ENCODE data around the gene HNRNPLL. TPM values are rescaled to one million over a fixed set of nuclear protein-coding genes. Genes with fewer than 3 reads are reported as not detected.

The HNRNPLL gene
- total RNA-seq, 1 donor from 2014 or later: 39.2 TPM

DNA sequence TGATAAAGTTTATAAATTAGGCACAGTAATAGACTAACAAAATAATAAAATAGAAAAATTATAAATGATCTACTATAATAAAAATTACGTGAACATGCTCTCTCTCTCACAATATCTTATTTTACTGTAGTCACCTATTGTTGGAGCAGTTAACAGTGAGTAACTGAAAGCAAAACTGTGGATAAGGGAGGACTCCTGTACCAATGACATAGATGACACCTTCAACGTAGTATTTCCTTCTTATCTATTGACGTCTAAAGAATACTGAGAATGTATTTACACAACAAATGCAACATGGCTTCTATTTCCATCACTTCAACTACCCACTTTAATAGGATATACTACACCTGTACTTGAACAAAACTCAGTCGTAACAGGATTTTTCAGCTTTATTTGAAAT, 31.5 kb downstream of the HNRNPLL start:
- no peak for DNase-seq (ENCODE audit: low read depth)
- H3K4me3 ChIP-seq (ENCODE audit: low read depth, low read length): no peak overlapping the region
- peaks cover 1% of the 10 kb centered on the region for H3K36me3 ChIP-seq (ENCODE audit: control insufficient read depth, insufficient read depth, low read length)
- no peaks in the 10 kb centered on the region for H3K27me3 ChIP-seq (ENCODE audit: control insufficient read depth, insufficient read depth, low read length)
- TF ChIP-seq, protein P1, sequence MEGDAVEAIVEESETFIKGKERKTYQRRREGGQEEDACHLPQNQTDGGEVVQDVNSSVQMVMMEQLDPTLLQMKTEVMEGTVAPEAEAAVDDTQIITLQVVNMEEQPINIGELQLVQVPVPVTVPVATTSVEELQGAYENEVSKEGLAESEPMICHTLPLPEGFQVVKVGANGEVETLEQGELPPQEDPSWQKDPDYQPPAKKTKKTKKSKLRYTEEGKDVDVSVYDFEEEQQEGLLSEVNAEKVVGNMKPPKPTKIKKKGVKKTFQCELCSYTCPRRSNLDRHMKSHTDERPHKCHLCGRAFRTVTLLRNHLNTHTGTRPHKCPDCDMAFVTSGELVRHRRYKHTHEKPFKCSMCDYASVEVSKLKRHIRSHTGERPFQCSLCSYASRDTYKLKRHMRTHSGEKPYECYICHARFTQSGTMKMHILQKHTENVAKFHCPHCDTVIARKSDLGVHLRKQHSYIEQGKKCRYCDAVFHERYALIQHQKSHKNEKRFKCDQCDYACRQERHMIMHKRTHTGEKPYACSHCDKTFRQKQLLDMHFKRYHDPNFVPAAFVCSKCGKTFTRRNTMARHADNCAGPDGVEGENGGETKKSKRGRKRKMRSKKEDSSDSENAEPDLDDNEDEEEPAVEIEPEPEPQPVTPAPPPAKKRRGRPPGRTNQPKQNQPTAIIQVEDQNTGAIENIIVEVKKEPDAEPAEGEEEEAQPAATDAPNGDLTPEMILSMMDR (IDR thresholded peaks at IDR 0.05; ENCODE audit: insufficient read depth, low read length, poor library complexity, severe bottlenecking): no peak

DNA sequence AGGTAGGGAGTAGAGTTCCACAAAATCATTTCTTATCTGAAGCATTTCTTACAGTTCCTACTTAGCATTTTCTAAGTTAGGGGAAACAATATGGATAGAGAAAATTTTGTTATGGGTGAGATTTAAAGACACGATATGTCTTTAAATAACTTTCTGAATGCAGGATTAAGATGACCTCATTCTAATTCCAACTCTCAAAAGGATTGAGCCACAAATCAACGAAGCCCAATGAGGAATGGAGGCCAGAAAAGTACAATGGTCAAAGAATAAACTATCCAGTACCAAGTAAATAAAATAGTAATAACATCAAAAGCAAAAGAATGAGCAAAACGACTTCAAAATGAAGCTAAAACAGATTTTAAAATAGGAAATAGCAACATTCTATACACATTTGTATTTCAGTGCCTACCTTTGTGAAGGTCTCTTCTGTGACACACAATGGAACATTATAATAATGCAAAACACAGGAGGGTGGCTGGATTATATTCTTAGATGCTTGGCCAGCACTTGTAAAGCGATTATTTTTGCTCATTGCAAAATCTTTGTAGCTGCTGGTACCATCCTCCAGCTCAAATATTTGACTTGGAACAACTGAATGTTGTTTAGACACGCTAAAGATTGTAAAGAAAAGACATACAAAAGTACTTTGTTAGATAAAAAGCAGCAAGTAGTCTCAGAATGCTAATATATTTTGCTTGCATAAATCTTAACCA, 33.8 kb downstream of the HNRNPLL start:
- no peak for DNase-seq (ENCODE audit: low read depth)
- H3K27me3 ChIP-seq (ENCODE audit: control insufficient read depth, insufficient read depth, low read length): no peaks in the 10 kb centered on the region
- TF ChIP-seq, protein P1 (IDR thresholded peaks at IDR 0.05; ENCODE audit: insufficient read depth, low read length, poor library complexity, severe bottlenecking): no peak
- H3K36me3 ChIP-seq (ENCODE audit: control insufficient read depth, insufficient read depth, low read length): peaks cover 1% of the 10 kb centered on the region
- no peak overlapping the region for H3K4me3 ChIP-seq (ENCODE audit: low read depth, low read length)

GRCh38 chr2:38565333-38565732, 37.4 kb downstream of the HNRNPLL start:
- Histone ChIP-seq H3K27me3 (ENCODE audit: control insufficient read depth, insufficient read depth, low read length) (no peaks in the 10 kb centered on the region), H3K4me3 (ENCODE audit: low read depth, low read length) (no peak overlapping the region), H3K36me3 (ENCODE audit: control insufficient read depth, insufficient read depth, low read length) (peaks cover 1% of the 10 kb centered on the region)
- TF ChIP-seq, protein P1 (IDR thresholded peaks at IDR 0.05; ENCODE audit: insufficient read depth, low read length, poor library complexity, severe bottlenecking): no peak
- DNase-seq (ENCODE audit: low read depth): no peak

- no peaks in the 10 kb centered on the region for H3K27me3 ChIP-seq (ENCODE audit: control insufficient read depth, insufficient read depth, low read length)
- H3K36me3 ChIP-seq (ENCODE audit: control insufficient read depth, insufficient read depth, low read length): peaks cover 2% of the 10 kb centered on the region
- no peak overlapping the region for H3K4me3 ChIP-seq (ENCODE audit: low read depth, low read length)
- TF ChIP-seq, protein P1 (IDR thresholded peaks at IDR 0.05; ENCODE audit: insufficient read depth, low read length, poor library complexity, severe bottlenecking): no peak
- DNase-seq (ENCODE audit: low read depth): no peak
These were observed 41.0 kb downstream of the HNRNPLL start for GRCh38 chr2:38561691-38562090.

GRCh38 chr2:38560092-38560491, 42.6 kb downstream of the HNRNPLL start:
- DNase-seq (ENCODE audit: low read depth): no peak
- Histone ChIP-seq H3K36me3 (ENCODE audit: control insufficient read depth, insufficient read depth, low read length) (peaks cover 2% of the 10 kb centered on the region), H3K27me3 (ENCODE audit: control insufficient read depth, insufficient read depth, low read length) (no peaks in the 10 kb centered on the region), H3K4me3 (ENCODE audit: low read depth, low read length) (no peak overlapping the region)
- TF ChIP-seq, protein P1 (IDR thresholded peaks at IDR 0.05; ENCODE audit: insufficient read depth, low read length, poor library complexity, severe bottlenecking): no peak

- no peak for DNase-seq (ENCODE audit: low read depth)
- peaks cover 2% of the 10 kb centered on the region for H3K36me3 ChIP-seq (ENCODE audit: control insufficient read depth, insufficient read depth, low read length)
These were observed 44.7 kb downstream of the HNRNPLL start for GRCh38 chr2:38557981-38558380.

More at GRCh38 chr2:38557981-38558380, 44.7 kb downstream of the HNRNPLL start:
- TF ChIP-seq, protein P1 (IDR thresholded peaks at IDR 0.05; ENCODE audit: insufficient read depth, low read length, poor library complexity, severe bottlenecking): no peak
- H3K27me3 ChIP-seq (ENCODE audit: control insufficient read depth, insufficient read depth, low read length): no peaks in the 10 kb centered on the region
- no peak overlapping the region for H3K4me3 ChIP-seq (ENCODE audit: low read depth, low read length)

Data from kidney epithelial cell (primary cell).